Effector memory CD4-positive, alpha-beta T cell (primary cell): ENCODE results near the gene RBM39.
A peak's percentile ranks its signal among the peaks of the same experiment; 100 is the strongest.
"Not testable (repeated sequence)": the region's sequence is repeated elsewhere in the genome, so short reads cannot be mapped to it uniquely, and the experiment has no call there.

Experiments
- DNase-seq, 3 donors: peaks; one replicate each; pipeline ENCODE4 v3.0.0-alpha.2; 2020
- H3K27ac ChIP-seq: 2 replicates; pipeline ENCODE4 v1.7.0; 2013; ENCODE audit warnings: mild to moderate bottlenecking, low read length, moderate library complexity; ENCODE audit not compliant: insufficient read depth, poor library complexity, severe bottlenecking
- H3K27me3 ChIP-seq: replicated peaks from 2 replicates; pipeline ENCODE4 v1.7.0; 2013; ENCODE audit warnings: mild to moderate bottlenecking, low read length; ENCODE audit not compliant: insufficient read depth, control insufficient read depth, poor library complexity, severe bottlenecking
- H3K36me3 ChIP-seq: 2 replicates; pipeline ENCODE4 v1.7.0; 2013; ENCODE audit warnings: mild to moderate bottlenecking, low read length, moderate library complexity; ENCODE audit not compliant: control insufficient read depth, insufficient read depth
- H3K4me1 ChIP-seq: 2 replicates; pipeline ENCODE4 v1.7.0; 2013; ENCODE audit warnings: low read length, mild to moderate bottlenecking; ENCODE audit not compliant: control insufficient read depth, insufficient read depth, poor library complexity, severe bottlenecking
- H3K4me3 ChIP-seq: 2 replicates; pipeline ENCODE4 v1.7.0; 2013; ENCODE audit warnings: low read length, low read depth, mild to moderate bottlenecking; ENCODE audit not compliant: insufficient read depth, poor library complexity, severe bottlenecking
- H3K9me3 ChIP-seq: 2 replicates; pipeline ENCODE4 v1.7.0; 2013; ENCODE audit warnings: mild to moderate bottlenecking, low read length, moderate library complexity; ENCODE audit not compliant: control insufficient read depth

The RBM39 gene

DNA sequence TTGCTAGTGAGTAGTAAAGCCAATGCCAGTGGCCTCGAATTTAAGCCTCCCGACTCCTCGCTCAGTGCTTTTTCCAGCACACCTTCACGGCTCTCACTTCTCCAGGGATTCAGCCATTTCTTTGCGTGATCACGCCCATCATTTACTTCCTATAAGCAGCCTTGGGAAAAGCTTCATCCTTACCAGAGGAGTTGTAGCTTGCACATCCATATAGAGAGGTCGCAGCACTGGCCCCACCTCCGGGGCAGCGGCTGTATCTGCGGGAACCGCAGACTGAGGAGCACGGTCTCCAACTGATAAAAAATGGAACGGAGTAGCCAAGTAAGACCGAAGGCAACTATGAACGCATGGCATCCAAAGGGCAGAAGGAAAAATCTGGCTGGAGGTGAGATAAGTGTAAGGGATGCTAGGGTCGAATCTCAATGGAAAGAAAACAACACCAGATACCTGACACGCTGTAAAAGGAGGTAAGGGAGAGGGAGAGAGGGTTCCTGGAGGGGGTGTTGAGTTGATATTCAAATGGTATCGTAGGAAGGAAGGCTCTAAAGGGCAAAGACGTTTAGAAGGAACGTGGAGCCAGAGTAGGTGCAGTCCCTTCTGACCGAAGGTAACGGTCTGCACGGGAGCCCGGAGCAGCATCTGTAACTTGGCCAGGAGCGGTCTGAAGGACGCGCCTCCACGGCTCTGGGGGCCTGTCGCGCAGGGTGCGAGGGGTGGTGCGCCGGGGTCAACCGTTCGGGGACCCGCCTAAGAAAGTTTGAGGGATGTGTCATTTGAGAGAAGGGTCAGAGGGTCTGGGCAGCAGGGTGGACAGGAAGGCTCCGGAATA lies 43.5 kb downstream of the RBM39 start:
- no peaks in the 10 kb centered on the region for H3K27me3 ChIP-seq
- H3K27ac ChIP-seq = peak overlapping the region; percentile 85
- H3K4me3 ChIP-seq = peak overlapping the region; percentile 82
- peak in 1 of 3 donors; percentile 13 for DNase-seq
- H3K9me3 ChIP-seq = no peaks in the 10 kb centered on the region
- H3K36me3 ChIP-seq = peaks cover 29% of the 10 kb centered on the region
- peaks cover 8% of the 10 kb centered on the region for H3K4me1 ChIP-seq

- peak overlapping the region; percentile 82 for H3K4me3 ChIP-seq
- H3K9me3 ChIP-seq = no peaks in the 10 kb centered on the region
- no peaks in the 10 kb centered on the region for H3K27me3 ChIP-seq
- peaks cover 8% of the 10 kb centered on the region for H3K4me1 ChIP-seq
- no peak for DNase-seq
- H3K36me3 ChIP-seq = peaks cover 27% of the 10 kb centered on the region
- H3K27ac ChIP-seq = no peak overlapping the region
These were observed 44.3 kb downstream of the RBM39 start for GRCh38 chr20:35697696-35698297.

GRCh38 chr20:35695978-35696377 lies 46.1 kb downstream of the RBM39 start:
- no peak for DNase-seq

DNA sequence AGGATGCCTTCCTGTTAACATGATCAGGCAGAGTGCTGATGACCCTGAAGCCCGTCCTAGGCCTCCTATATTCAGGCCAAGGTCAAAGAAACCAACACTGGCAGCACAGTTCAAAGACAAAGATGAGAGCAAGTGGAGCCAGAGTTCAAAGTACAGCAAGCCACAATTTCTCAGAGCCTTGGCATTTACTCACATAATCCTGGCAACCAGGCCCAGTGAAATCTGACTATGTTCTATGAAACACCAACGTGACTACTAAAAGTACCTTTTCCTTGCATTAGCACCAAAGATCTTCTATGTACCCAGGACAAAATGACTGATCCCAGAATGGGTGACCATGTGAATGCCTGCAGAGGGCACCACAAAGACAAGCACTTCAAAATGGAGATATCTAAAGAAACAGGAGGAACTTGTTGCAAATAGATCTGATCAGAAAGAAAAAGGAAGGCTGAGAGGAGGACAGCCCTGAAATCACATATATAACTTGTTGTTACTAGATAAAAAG lies 46.8 kb downstream of the RBM39 start:
- Histone ChIP-seq H3K4me1 (peaks cover 8% of the 10 kb centered on the region), H3K27me3 (no peaks in the 10 kb centered on the region), H3K4me3 (no peak overlapping the region), H3K36me3 (peaks cover 26% of the 10 kb centered on the region), H3K9me3 (no peaks in the 10 kb centered on the region), H3K27ac (no peak overlapping the region)
- DNase-seq = no peak

More at GRCh38 chr20:35695978-35696377, 46.1 kb downstream of the RBM39 start:
- no peaks in the 10 kb centered on the region for H3K9me3 ChIP-seq
- peaks cover 8% of the 10 kb centered on the region for H3K4me1 ChIP-seq
- H3K27me3 ChIP-seq = no peaks in the 10 kb centered on the region
- peaks cover 21% of the 10 kb centered on the region for H3K36me3 ChIP-seq
- no peak overlapping the region for H3K4me3 ChIP-seq
- no peak overlapping the region for H3K27ac ChIP-seq

- no peak overlapping the region for H3K27ac ChIP-seq
- no peak for DNase-seq
- no peaks in the 10 kb centered on the region for H3K27me3 ChIP-seq
- H3K36me3 ChIP-seq = peaks cover 34% of the 10 kb centered on the region
- H3K4me1 ChIP-seq = no peaks in the 10 kb centered on the region
- H3K4me3 ChIP-seq = no peak overlapping the region
- H3K9me3 ChIP-seq = no peaks in the 10 kb centered on the region
These were observed 51.8 kb downstream of the RBM39 start for GRCh38 chr20:35690265-35690664.

- not testable (repeated sequence) for DNase-seq, H3K27ac ChIP-seq
- H3K36me3 ChIP-seq = peaks cover 24% of the 10 kb centered on the region
These were observed 55.2 kb downstream of the RBM39 start for GRCh38 chr20:35686872-35687271.

DNA sequence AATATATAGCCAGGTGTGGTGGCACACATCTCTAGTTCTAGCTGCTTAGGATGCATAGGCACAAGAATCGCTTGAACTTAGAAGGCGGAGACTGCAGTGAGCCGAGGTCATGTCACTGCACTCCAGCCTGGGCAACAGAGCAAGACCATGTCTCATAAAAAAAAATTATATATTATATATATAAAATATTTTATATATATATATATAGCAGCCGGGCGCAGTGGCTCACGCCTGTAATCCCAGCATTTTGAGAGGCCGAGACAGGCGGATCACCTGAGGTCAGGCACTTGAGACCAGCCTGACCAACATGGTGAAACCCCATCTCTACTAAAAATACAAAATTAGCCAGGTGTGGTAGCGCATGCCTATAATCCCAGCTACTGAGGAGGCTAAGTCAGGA lies 56.7 kb downstream of the RBM39 start:
- H3K27me3 ChIP-seq, H3K9me3 ChIP-seq, H3K4me3 ChIP-seq, H3K4me1 ChIP-seq, H3K27ac ChIP-seq, DNase-seq: not testable (repeated sequence)
- H3K36me3 ChIP-seq = peaks cover 25% of the 10 kb centered on the region

More at GRCh38 chr20:35686872-35687271, 55.2 kb downstream of the RBM39 start:
- not testable (repeated sequence) for H3K27me3 ChIP-seq, H3K4me1 ChIP-seq, H3K4me3 ChIP-seq, H3K9me3 ChIP-seq

DNA sequence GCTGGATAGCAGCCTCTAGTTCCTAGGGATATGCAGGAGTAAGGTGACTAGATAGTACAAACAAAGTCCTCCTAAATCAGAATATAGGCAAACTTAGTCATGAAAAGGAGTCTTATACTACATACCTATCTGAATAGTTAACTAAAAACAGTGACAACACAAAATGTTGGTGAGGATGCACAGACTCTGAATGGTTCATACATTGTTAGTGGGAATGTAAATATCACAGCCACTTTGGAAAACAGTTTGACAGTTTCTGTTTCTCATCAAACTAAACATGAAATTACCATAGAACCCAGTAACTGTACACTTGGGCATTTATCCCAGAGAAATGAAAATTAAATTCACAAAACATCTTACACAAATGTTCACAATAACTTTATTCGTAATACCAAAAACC lies 60.1 kb downstream of the RBM39 start:
- no peak for DNase-seq
- Histone ChIP-seq H3K9me3 (no peaks in the 10 kb centered on the region), H3K27ac (no peak overlapping the region), H3K4me1 (no peaks in the 10 kb centered on the region), H3K27me3 (no peaks in the 10 kb centered on the region), H3K4me3 (no peak overlapping the region), H3K36me3 (peaks cover 17% of the 10 kb centered on the region)

- no peaks in the 10 kb centered on the region for H3K9me3 ChIP-seq
- peaks cover 17% of the 10 kb centered on the region for H3K36me3 ChIP-seq
- H3K4me1 ChIP-seq = no peaks in the 10 kb centered on the region
- H3K4me3 ChIP-seq = no peak overlapping the region
- H3K27ac ChIP-seq = no peak overlapping the region
- H3K27me3 ChIP-seq = no peaks in the 10 kb centered on the region
- DNase-seq = no peak
These were observed 61.4 kb downstream of the RBM39 start for GRCh38 chr20:35680452-35681183.
